Measurements from ENCODE around the gene KCTD13. TPM values are rescaled to one million over a fixed set of nuclear protein-coding genes. Genes with fewer than 3 reads are reported as not detected.
"Not testable (repeated sequence)": the region's sequence is repeated elsewhere in the genome, so short reads cannot be mapped to it uniquely, and the experiment has no call there.

The KCTD13 gene
- total and polyA plus RNA-seq, 7 donors = 5.4 to 26.1 (median 14.6) TPM

DNA sequence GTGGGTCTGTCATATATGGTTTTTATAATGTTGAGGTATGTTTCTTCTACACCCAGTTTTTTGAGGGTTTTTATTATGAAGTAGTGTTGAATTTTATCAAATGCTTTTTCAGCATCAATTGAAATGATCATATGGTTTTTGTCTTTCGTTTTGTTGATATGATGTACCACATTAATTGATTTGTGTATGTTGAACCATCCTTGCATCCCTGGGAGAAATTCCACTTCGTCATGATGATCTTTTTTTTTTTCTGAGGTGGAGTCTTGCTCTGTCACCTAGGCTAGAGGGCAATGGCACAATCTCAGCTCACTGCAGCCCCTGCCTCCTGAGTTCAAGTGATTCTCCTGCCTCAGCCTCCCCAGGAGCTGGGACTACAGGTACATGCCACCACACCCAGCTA is 21.9 kb upstream of the KCTD13 start:
- Histone ChIP-seq H3K36me3 (no peaks in the 10 kb centered on the region), H3K9me3 (no peaks in the 10 kb centered on the region), H3K4me1 (peaks cover 0 to 16% (median 5%) of the 10 kb centered on the region in 4 donors), H3K4me3 (no peak overlapping the region), H3K27ac (no peak overlapping the region), H3K27me3 (no peaks in the 10 kb centered on the region)
- 84 to 90% methylated on average over 2 of the region's 2 CpGs for WGBS, 2 donors
- intact Hi-C loops (cut with DNase I) = no loop called here
- TF ChIP-seq, protein P1, sequence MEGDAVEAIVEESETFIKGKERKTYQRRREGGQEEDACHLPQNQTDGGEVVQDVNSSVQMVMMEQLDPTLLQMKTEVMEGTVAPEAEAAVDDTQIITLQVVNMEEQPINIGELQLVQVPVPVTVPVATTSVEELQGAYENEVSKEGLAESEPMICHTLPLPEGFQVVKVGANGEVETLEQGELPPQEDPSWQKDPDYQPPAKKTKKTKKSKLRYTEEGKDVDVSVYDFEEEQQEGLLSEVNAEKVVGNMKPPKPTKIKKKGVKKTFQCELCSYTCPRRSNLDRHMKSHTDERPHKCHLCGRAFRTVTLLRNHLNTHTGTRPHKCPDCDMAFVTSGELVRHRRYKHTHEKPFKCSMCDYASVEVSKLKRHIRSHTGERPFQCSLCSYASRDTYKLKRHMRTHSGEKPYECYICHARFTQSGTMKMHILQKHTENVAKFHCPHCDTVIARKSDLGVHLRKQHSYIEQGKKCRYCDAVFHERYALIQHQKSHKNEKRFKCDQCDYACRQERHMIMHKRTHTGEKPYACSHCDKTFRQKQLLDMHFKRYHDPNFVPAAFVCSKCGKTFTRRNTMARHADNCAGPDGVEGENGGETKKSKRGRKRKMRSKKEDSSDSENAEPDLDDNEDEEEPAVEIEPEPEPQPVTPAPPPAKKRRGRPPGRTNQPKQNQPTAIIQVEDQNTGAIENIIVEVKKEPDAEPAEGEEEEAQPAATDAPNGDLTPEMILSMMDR (IDR thresholded peaks at IDR 0.05) = no peak
- TF ChIP-seq POLR2AphosphoS5 (IDR thresholded peaks at IDR 0.05) (no peak), POLR2A (IDR thresholded peaks at IDR 0.05) (no peak), EP300 (IDR thresholded peaks at IDR 0.05) (no peak)
- no peak for DNase-seq

DNA sequence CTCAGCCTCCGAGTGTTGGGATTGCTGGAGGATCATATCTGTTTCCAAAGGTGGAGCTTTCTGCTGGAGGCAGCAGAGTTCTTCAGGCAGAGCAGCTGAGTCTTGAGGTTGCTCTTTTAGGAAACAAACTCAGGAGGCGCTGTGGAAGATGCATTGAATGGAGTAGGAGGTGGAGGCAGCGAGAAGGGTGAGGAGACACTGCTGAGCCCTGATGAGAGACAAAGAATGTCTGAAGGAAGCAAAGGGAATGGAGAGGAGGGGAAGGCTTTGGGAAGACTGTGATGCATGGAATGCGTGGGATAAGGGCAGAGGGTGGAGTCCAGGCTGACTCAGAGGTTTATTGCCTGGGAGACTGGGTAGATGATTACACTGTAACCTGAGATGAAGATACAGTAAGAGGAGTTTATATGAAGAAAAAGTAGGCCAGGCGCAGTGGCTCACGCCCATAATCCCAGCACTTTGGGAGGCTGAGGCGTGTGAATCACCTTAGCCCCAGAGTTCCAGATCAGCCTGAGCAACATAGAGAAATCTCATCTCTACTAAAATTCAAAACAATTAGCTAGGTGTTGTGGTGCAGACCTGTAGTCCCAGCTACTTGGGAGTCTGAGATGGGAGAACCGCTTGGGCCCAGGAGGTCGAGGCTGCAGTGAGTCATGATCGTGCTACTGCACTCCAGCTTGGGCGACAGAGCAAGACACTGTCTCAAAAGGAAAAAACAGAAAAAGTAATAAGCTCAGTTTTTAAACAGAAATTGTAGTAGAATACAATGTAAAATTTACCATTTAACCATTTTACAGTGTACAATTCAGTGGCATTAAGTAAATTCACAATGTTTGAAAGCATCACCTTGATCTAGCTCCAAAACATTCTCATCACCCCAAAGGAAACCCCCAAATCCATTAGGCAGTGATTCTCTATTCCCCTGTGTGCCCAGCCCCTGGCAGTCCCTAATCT is 18.1 kb upstream of the KCTD13 start:
- no peaks in the 10 kb centered on the region for H3K36me3 ChIP-seq
- DNase-seq = peak; percentile 72
- intact Hi-C loops (cut with DNase I) = no loop called here
- H3K4me3 ChIP-seq = no peak overlapping the region
- H3K9me3 ChIP-seq = no peaks in the 10 kb centered on the region
- H3K27ac ChIP-seq = peak overlapping the region; percentile 33 to 65 (median 61)
- TF ChIP-seq EP300 (IDR thresholded peaks at IDR 0.05) (no peak), POLR2AphosphoS5 (IDR thresholded peaks at IDR 0.05) (no peak), POLR2A (IDR thresholded peaks at IDR 0.05) (no peak)
- 13 to 53% methylated on average over 11 of the region's 11 CpGs for WGBS, 2 donors
- peaks cover 0 to 16% (median 5%) of the 10 kb centered on the region in 4 donors for H3K4me1 ChIP-seq
- no peaks in the 10 kb centered on the region for H3K27me3 ChIP-seq

DNA sequence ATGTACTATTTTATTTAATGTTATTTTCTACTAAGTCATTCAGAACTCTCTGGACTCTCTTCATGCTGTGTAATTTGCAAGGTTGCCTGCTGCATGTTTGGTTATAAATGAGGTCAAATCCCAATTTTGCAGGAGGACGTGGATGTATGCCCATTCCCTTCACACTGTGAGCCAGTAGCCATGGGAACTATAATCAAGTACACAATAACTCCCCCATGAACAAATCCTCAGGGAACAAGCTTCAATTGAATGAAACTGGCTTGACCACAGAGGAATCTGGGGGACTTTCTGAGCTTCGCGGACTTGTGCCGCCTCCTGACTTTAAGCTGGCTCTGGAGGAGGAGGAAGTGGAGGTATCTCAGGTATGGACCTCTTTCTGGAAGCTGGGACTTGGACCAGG is 14.6 kb upstream of the KCTD13 start:
- intact Hi-C loops (cut with DNase I) = no loop called here
- Histone ChIP-seq H3K27ac (no peak overlapping the region), H3K36me3 (no peaks in the 10 kb centered on the region), H3K4me1 (peaks cover 0 to 16% (median 5%) of the 10 kb centered on the region in 4 donors), H3K9me3 (no peaks in the 10 kb centered on the region), H3K4me3 (no peak overlapping the region), H3K27me3 (no peaks in the 10 kb centered on the region)
- TF ChIP-seq, protein P1 (IDR thresholded peaks at IDR 0.05) = no peak
- TF ChIP-seq EP300 (IDR thresholded peaks at IDR 0.05) = no peak
- no peak for TF ChIP-seq POLR2A (IDR thresholded peaks at IDR 0.05)
- no peak for TF ChIP-seq POLR2AphosphoS5 (IDR thresholded peaks at IDR 0.05)
- 87 to 94% methylated on average over 4 of the region's 4 CpGs for WGBS, 2 donors
- no peak for DNase-seq

DNA sequence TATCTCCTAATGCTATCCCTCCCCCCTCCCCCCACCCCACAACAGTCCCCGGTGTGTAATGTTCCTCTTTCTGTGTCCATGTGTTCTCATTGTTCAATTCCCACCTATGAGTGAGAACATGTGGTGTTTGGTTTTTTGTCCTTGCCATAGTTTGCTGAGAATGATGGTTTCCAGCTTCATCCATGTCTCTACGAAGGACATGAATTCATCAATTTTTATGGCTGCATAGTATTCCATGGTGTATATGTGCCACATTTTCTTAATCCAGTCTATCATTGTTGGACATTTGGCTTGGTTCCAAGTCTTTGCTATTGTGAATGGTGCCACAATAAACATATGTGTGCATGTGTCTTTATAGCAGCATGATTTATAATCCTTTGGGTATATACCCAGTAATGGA is 5.7 kb upstream of the KCTD13 start:
- H3K27ac ChIP-seq; H3K27me3 ChIP-seq; H3K36me3 ChIP-seq; H3K4me1 ChIP-seq; H3K9me3 ChIP-seq; DNase-seq; intact Hi-C loops (cut with DNase I); H3K4me3 ChIP-seq: not testable (repeated sequence)
- 93 to 94% methylated on average over 2 of the region's 2 CpGs for WGBS, 2 donors

DNA sequence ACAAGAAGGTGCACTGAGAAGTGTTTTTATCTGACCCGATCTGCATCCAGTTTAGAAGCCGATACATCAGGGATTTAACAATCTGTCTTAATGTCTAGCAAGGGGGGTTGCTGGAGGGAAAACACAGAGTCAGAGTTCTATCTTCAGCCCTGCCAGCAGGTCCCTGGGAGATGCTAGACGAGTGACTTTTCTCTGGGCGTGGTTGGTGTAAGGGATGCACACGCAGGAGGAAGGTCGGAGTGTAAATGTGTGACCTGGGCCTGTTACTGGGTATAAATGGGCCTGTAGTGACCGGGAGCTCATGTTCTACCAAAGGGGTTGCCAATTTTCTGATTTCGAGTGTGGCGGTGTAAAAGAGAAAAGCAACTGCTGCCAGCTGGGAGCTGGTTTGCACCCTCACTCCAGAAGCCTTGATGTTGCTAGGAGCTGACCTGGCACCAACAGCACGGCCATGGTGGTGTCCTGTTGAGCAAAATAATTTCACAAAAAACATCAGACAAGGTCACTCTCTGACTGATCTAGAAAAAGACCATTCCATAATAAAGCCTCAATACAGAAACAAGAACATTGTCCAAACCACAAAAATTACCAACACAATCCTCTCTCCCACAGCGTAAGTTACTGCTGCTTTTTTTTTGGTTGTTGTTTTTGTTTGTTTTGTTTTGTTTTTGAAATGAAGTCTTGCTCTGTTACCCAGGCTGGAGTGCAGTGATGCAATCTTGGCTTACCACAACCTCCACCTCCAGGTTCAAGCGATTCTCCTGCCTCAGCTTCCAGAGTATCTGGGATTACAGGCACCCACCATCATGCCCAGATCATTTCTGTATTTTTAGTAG is 1.3 kb upstream of the KCTD13 start:
- WGBS, 2 donors = 38 to 71% methylated on average over 12 of the region's 12 CpGs
- H3K27me3 ChIP-seq = no peaks in the 10 kb centered on the region
- H3K36me3 ChIP-seq = peaks cover 0 to 8% (median 6%) of the 10 kb centered on the region in 4 donors
- H3K4me3 ChIP-seq = peak overlapping the region in 3 of 4 donors; percentile 87 to 99 (median 98)
- H3K9me3 ChIP-seq = no peaks in the 10 kb centered on the region
- TF ChIP-seq, protein P1 (IDR thresholded peaks at IDR 0.05) = no peak
- TF ChIP-seq EP300 (IDR thresholded peaks at IDR 0.05) (no peak), POLR2A (IDR thresholded peaks at IDR 0.05) (no peak), POLR2AphosphoS5 (IDR thresholded peaks at IDR 0.05) (no peak)
- peaks cover 0 to 27% (median 22%) of the 10 kb centered on the region in 4 donors for H3K4me1 ChIP-seq
- DNase-seq = no peak
- H3K27ac ChIP-seq = peak overlapping the region; percentile 85 to 91 (median 86)
- intact Hi-C loops (cut with DNase I) = loop anchor here (2.0 to 5.0 kb wide), 2 partner anchors 34 to 70 kb away; partner anchors contain the start of genes HIRIP3 and INO80E
